ENCODE data around the gene MTHFD1L. TPM values are rescaled to one million over a fixed set of nuclear protein-coding genes. Genes with fewer than 3 reads are reported as not detected.
A peak's percentile ranks its signal among the peaks of the same experiment; 100 is the strongest.
"Not testable (repeated sequence)": the region's sequence is repeated elsewhere in the genome, so short reads cannot be mapped to it uniquely, and the experiment has no call there.

MTHFD1L gene
- total RNA-seq, 2 donors from 2014 or later = 3.1 to 18.7 TPM

DNA sequence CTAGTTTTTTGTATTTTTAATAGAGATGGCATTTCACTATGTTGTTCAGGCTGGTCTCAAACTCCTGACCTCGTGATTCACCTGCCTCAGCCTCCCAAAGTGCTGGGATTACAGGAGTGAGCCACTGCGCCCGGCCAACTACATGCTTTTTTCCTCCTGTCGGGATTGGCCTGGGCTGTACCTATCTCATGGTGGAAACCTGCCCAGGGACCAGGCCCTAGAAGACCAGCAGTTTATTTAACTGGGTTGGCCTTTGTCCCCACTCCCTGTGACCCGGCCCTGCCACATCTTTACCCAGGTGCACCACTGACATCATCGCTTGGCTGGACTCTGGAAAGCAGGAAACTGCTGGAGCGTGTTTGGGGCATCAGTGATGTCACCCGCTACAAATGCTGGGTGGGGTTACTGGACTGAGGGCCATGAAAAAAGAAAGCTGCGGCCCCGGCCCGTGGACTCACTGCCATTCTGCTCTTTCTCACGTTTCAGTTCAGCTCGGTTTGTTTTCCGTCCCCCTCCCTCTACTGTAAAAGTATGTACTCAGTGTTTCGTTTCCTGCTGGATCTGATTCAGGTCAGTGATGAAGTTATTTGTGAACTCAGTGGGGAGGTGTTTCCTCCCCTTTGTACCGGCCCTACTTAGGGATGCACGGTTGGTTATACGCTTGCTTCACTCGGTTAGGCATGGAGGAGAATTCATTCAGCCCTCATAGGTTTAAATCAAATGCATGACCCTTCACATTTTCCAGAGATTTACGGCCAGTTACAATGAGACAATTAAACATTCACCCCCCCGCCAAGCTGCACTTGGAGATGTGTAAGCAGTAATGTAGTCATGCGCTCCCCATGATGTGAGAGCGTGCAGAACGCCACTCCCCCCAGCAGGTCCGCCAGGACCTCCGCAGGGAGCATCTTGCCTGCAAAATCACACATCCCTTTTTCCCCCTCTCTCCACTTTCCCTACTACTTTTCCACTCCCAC is 179.3 kb downstream of the MTHFD1L start:
- H3K4me1 ChIP-seq (replicated peaks) = no peaks in the 10 kb centered on the region
- intact Hi-C loops (cut with DNase I) = no loop called here
- no peaks in the 10 kb centered on the region for H3K27me3 ChIP-seq (replicated peaks; ENCODE audit: insufficient read depth)
- DNase-seq (ENCODE audit: low spot score) = peak; percentile 73
- TF ChIP-seq, protein P1, sequence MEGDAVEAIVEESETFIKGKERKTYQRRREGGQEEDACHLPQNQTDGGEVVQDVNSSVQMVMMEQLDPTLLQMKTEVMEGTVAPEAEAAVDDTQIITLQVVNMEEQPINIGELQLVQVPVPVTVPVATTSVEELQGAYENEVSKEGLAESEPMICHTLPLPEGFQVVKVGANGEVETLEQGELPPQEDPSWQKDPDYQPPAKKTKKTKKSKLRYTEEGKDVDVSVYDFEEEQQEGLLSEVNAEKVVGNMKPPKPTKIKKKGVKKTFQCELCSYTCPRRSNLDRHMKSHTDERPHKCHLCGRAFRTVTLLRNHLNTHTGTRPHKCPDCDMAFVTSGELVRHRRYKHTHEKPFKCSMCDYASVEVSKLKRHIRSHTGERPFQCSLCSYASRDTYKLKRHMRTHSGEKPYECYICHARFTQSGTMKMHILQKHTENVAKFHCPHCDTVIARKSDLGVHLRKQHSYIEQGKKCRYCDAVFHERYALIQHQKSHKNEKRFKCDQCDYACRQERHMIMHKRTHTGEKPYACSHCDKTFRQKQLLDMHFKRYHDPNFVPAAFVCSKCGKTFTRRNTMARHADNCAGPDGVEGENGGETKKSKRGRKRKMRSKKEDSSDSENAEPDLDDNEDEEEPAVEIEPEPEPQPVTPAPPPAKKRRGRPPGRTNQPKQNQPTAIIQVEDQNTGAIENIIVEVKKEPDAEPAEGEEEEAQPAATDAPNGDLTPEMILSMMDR (IDR thresholded peaks at IDR 0.05) = no peak
- TF ChIP-seq POLR2AphosphoS5 (IDR thresholded peaks at IDR 0.05) = peak; percentile 71
- H3K4me3 ChIP-seq = peak overlapping the region in 1 of 2 donors; percentile 7
- peak overlapping the region; percentile 52 to 68 for H3K27ac ChIP-seq
- H3K36me3 ChIP-seq = no peaks in the 10 kb centered on the region
- H3K9me3 ChIP-seq = no peaks in the 10 kb centered on the region
- WGBS = 24% methylated on average over 26 of the region's 26 CpGs

DNA sequence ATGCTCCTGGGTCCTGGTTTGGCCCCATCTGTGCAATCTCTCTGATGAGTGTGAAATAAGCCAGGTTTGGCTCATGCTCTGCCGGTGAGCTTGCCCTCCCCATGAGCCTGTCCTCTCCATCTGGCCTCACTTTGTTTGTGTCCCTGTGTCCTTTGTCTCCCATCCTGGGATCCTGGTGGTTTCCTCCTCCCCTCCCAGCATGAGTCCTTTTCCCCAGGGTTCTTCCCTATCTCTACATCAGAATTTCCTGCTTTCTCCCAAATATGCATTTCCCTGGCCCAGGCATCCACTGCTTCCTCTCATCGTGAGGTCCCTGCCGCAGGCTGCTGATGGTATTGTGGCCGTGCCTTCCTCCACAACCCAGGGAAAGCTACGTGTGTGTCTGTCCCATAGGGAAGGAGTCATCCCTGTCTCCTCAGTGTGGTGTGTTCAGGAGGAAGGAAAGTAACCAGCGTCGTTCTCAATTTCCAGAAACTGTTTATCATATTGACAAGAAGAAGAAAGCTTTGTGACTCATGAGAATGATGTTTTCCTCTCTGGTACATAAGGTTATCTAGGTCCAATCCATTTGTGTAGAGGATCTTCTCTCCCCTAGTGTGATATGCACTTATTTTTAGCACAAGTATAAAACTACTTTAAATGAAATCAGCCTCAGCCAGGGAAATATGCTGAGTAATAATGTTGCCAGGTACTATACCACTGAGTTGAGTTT is 180.2 kb downstream of the MTHFD1L start:
- peak overlapping the region in 1 of 2 donors; percentile 11 for H3K27ac ChIP-seq
- H3K27me3 ChIP-seq (replicated peaks; ENCODE audit: insufficient read depth); H3K4me1 ChIP-seq (replicated peaks); intact Hi-C loops (cut with DNase I); H3K4me3 ChIP-seq; DNase-seq (ENCODE audit: low spot score); H3K9me3 ChIP-seq; H3K36me3 ChIP-seq: not testable (repeated sequence)
- WGBS = 59% methylated on average over 7 of the region's 7 CpGs

DNA sequence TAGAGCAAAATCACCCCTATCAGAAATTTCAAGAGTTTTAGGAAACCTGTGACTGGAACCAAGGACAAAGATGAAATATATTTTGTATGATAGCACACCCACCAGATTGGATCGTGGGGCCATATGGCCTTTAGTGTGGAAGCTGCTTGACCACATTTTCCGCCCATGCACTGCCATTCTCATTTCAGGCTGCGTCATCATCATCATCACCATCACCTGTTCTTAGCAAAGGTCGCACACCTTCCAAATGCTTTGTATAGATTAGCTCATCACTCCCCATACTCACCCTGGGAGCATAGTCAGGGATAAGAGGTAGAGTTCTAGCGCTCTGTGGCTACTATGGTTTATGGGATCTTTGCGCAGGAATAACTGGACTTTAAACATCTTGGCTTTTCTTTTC is 185.7 kb downstream of the MTHFD1L start:
- H3K27me3 ChIP-seq (replicated peaks; ENCODE audit: insufficient read depth) = no peaks in the 10 kb centered on the region
- no peak overlapping the region for H3K4me3 ChIP-seq
- no peak for DNase-seq (ENCODE audit: low spot score)
- intact Hi-C loops (cut with DNase I) = no loop called here
- H3K27ac ChIP-seq = no peak overlapping the region
- no peaks in the 10 kb centered on the region for H3K36me3 ChIP-seq
- WGBS = 98% methylated on average over 6 of the region's 6 CpGs
- TF ChIP-seq POLR2AphosphoS5 (IDR thresholded peaks at IDR 0.05) = no peak
- TF ChIP-seq POLR2A (IDR thresholded peaks at IDR 0.05) = no peak
- TF ChIP-seq, protein P1 (IDR thresholded peaks at IDR 0.05) = no peak
- peaks cover 3% of the 10 kb centered on the region for H3K4me1 ChIP-seq (replicated peaks)
- no peaks in the 10 kb centered on the region for H3K9me3 ChIP-seq

DNA sequence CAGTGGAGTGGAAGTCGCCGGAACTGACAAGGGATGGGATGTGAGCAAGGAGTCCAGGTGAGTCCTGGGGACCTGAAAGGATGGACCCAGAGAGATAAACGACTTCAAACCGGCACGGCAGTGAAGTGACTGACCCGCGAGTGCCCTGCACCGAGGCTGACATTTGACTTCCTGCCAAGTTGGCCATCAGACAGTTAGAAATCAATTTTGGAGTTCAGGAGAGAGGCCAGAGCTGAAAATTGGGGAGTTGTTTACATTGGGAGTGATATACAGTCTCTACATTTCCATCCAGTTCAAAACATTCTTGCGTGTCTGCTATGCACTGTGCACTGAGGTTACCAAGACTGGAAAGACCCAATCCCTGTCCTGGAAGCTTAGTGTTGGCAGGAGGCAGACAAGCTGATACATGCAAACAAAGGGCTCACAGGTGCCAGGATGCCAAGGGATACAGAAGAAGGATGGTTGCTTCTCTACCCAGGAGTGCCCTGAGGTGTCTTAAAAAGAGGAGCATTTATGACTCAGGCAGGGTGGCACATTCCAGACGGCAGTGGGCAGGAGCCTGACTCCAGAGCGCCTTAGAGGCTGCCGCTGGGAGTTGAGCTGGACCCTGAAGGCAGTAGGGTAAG is 186.6 kb downstream of the MTHFD1L start:
- Histone ChIP-seq H3K9me3 (no peaks in the 10 kb centered on the region), H3K27me3 (replicated peaks; ENCODE audit: insufficient read depth) (no peaks in the 10 kb centered on the region), H3K4me3 (no peak overlapping the region), H3K36me3 (no peaks in the 10 kb centered on the region), H3K27ac (no peak overlapping the region), H3K4me1 (replicated peaks) (peaks cover 3% of the 10 kb centered on the region)
- intact Hi-C loops (cut with DNase I) = no loop called here
- WGBS = 49% methylated on average over 12 of the region's 12 CpGs
- DNase-seq (ENCODE audit: low spot score) = peak; percentile 63
- TF ChIP-seq POLR2AphosphoS5 (IDR thresholded peaks at IDR 0.05) (peak; percentile 37), POLR2A (IDR thresholded peaks at IDR 0.05) (no peak)

DNA sequence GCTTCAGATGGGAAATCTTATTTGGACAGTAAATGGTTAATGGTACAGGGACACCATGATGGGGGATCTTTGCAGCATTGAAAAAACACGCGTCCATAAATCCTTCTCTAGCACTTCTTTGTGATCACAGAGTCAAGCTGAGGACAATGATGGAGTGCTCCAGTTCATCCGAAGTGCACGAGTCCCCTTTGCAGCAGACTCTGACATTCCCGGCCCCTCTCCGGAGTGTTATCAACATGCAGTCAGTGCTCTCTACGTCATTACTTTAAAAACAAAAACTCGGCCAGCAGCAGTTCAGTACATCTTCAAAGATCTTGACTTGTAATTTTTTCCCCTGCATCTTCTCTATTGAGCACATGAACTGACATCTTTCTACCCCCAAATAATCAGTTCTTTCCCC is 188.8 kb downstream of the MTHFD1L start:
- peaks cover 3% of the 10 kb centered on the region for H3K4me1 ChIP-seq (replicated peaks)
- intact Hi-C loops (cut with DNase I) = no loop called here
- no peaks in the 10 kb centered on the region for H3K36me3 ChIP-seq
- H3K4me3 ChIP-seq = no peak overlapping the region
- no peaks in the 10 kb centered on the region for H3K9me3 ChIP-seq
- no peak for TF ChIP-seq POLR2AphosphoS5 (IDR thresholded peaks at IDR 0.05)
- no peak for TF ChIP-seq POLR2A (IDR thresholded peaks at IDR 0.05)
- TF ChIP-seq, protein P1 (IDR thresholded peaks at IDR 0.05) = no peak
- H3K27ac ChIP-seq = no peak overlapping the region
- no peaks in the 10 kb centered on the region for H3K27me3 ChIP-seq (replicated peaks; ENCODE audit: insufficient read depth)
- 35% methylated on average over 8 of the region's 8 CpGs for WGBS
- no peak for DNase-seq (ENCODE audit: low spot score)
